Measurements from ENCODE around the gene TJP3. TPM values are rescaled to one million over a fixed set of nuclear protein-coding genes. Genes with fewer than 3 reads are reported as not detected.

Gene TJP3
- total RNA-seq, 2 experiments from 2014 or later, result 8.2 to 9.0 TPM

DNA sequence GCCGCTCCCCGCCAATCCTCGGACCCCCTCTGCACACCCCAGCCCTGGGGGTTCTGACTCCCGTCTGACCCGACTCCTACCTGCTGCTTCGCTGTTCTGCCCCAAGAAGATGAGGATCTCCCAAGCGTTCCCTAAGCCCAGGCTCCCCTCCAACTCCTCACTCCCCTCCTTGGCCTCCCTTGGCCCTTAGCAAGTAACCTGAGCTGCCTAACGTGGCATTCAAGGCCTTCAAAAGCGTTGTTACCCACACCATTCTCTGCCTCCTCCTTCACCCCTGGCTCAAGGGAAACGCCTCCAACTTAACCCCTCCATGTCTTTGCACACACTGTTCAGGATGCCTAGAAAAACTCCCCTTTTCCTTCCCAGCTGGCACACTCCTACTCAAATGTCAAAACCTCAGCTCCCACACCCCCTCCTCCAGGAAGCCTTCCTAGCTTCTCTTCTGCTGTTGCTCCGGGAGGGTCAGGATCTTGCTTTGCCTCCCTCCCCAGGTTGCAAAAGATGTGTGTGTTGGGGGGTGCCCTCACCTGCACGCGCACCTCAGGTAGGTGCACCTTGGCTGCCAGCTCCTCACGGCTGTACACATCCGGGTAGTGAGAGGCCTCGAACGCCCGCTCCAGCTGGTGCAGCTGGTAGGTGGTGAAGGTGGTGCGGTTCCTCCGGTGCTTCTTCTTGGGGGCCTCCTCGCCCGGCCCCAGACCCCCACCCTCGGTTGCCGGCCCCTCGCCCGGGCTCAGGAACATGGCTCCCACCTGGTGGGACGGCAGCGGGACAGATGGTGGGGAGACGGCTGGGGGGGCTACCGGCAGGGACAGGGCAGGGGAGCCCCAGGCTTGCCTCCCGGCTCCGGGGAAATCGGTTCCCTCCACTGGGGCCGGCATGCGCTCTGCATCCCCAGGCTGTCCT is 63.1 kb downstream of the TJP3 start:
- POLR2A ChIA-PET, result no interaction called here
- Histone ChIP-seq H3K27me3 (ENCODE audit: control insufficient read depth in 1 of 2, insufficient read depth in 2 of 2, low read length in 2 of 2) (no peaks in the 10 kb centered on the region), H3K27ac (ENCODE audit: low read depth in 1 of 2, low read length in 2 of 2) (no peak overlapping the region), H3K9me3 (ENCODE audit: control insufficient read depth in 1 of 2, insufficient read depth in 1 of 2, low read length in 2 of 2) (no peaks in the 10 kb centered on the region), H3K36me3 (ENCODE audit: insufficient read depth, low read length) (peaks cover 29% of the 10 kb centered on the region), H3K4me1 (ENCODE audit: insufficient read depth, low read length) (peaks cover 10% of the 10 kb centered on the region), H3K4me3 (ENCODE audit: low read length) (no peak overlapping the region)
- Mint-ChIP-seq H3K9me3 (no peaks in the 10 kb centered on the region), H3K27ac (no peak overlapping the region), H3K27me3 (no peaks in the 10 kb centered on the region), H3K4me1 (ENCODE audit: low read depth) (peaks cover 5% of the 10 kb centered on the region), H3K4me3 (no peak overlapping the region), H3K36me3 (ENCODE audit: low read depth) (peaks cover 29% of the 10 kb centered on the region)
- intact Hi-C loops (cut with DNase I, micrococcal nuclease), result no loop called here
- DNase-seq, result peak in 1 of 14 experiments; percentile 21
- CTCF ChIA-PET, result no interaction called here
- ATAC-seq (ENCODE audit: poor library complexity), result no peak
- TF ChIP-seq, protein P1, sequence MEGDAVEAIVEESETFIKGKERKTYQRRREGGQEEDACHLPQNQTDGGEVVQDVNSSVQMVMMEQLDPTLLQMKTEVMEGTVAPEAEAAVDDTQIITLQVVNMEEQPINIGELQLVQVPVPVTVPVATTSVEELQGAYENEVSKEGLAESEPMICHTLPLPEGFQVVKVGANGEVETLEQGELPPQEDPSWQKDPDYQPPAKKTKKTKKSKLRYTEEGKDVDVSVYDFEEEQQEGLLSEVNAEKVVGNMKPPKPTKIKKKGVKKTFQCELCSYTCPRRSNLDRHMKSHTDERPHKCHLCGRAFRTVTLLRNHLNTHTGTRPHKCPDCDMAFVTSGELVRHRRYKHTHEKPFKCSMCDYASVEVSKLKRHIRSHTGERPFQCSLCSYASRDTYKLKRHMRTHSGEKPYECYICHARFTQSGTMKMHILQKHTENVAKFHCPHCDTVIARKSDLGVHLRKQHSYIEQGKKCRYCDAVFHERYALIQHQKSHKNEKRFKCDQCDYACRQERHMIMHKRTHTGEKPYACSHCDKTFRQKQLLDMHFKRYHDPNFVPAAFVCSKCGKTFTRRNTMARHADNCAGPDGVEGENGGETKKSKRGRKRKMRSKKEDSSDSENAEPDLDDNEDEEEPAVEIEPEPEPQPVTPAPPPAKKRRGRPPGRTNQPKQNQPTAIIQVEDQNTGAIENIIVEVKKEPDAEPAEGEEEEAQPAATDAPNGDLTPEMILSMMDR (IDR thresholded peaks at IDR 0.05), result no peak

DNA sequence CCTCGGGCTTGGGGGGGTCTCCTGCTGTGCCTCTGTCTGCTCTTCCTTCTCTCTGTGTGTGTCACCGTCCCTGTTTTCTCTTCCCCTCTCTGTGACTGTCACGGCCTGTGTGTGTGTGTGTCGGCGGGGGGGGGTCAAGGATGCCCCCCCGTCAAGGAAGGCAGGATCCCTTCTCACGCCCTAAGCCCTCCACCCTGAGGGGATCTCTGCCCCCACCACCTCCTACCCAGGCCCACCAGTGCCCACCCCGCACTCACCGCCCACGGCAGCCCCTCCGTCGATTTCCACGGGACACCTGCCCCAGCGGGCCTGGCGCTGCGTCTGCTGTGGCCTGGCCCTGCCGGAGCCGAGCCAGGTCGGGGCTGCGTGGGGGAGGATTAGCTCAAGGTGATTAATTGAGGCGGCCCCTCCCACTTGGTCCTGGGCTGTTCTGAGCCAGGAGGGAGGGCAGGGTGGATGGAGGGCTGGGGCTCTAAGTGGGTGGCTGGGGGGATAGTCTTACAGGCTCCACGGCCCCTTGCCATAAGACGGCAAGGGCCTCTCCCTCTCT is 63.8 kb downstream of the TJP3 start, which contains the start of gene RAX2:
RAX2 (minus strand) TSS at position 323 of the 550 bp plus-strand sequence. CDS start 486 bp downstream, outside the sequence.
- peak in 1 of 14 experiments; percentile 21 for DNase-seq
- Mint-ChIP-seq H3K4me1 (ENCODE audit: low read depth) (no peaks in the 10 kb centered on the region), H3K36me3 (ENCODE audit: low read depth) (peaks cover 23% of the 10 kb centered on the region), H3K9me3 (no peaks in the 10 kb centered on the region), H3K27me3 (no peaks in the 10 kb centered on the region), H3K27ac (no peak within 1 kb of the TSS), H3K4me3 (no peak within 1 kb of the TSS)
- ChIA-PET POLR2A (no interaction called here), CTCF (no interaction called here)
- intact Hi-C loops (cut with DNase I, micrococcal nuclease), result no loop called here
- H3K4me3 ChIP-seq (ENCODE audit: low read length), result no peak within 1 kb of the TSS
- TF ChIP-seq, protein P1 (IDR thresholded peaks at IDR 0.05), result no peak
- H3K4me1 ChIP-seq (ENCODE audit: insufficient read depth, low read length), result peaks cover 3% of the 10 kb centered on the region
- peaks cover 22% of the 10 kb centered on the region for H3K36me3 ChIP-seq (ENCODE audit: insufficient read depth, low read length)
- no peaks in the 10 kb centered on the region for H3K27me3 ChIP-seq (ENCODE audit: control insufficient read depth in 1 of 2, insufficient read depth in 2 of 2, low read length in 2 of 2)
- no peaks in the 10 kb centered on the region for H3K9me3 ChIP-seq (ENCODE audit: control insufficient read depth in 1 of 2, insufficient read depth in 1 of 2, low read length in 2 of 2)
- no peak for ATAC-seq (ENCODE audit: poor library complexity)
- H3K27ac ChIP-seq (ENCODE audit: low read depth in 1 of 2, low read length in 2 of 2), result no peak within 1 kb of the TSS

DNA sequence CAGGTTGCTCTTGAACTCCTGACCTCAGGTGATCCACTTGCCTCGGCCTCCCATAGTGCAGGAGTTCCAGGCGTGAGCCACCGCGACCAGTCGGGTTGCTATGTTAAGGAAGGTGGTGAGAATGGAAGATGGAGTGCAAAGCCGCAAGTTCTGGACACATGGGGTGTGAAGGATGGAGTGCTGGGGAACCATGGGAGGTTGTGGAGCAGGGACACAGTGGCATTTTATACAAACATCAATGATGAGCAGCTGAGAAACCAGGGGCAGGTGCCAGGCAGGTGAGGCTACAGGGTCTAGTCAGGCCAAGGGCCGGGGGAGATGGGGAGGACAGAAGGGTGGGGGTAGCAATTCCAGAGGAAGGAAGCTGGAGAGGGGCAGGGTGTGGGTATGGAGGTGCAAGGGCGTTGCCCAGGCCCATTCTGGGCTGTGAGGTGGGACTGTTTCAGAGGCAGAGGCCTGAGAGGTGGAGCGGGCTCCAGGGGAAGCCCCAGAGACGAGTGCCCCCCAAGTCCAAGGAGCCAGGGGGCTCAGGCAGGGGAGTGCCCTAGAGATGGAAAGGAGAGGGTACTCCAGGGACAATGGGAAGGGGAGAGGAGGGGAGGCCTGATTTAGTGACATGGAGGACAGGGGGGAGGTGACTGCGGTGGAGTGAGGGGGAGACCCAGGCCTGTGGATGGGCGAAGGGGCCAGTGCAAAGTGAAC is 65.8 kb downstream of the TJP3 start:
- ChIA-PET CTCF (no interaction called here), POLR2A (interaction anchor here (0.9 kb wide), 1 partner anchor 11 kb away, joined by 3 read pairs; the partner anchor contains the start of gene MRPL54)
- Histone ChIP-seq H3K4me1 (ENCODE audit: insufficient read depth, low read length) (no peaks in the 10 kb centered on the region), H3K36me3 (ENCODE audit: insufficient read depth, low read length) (peaks cover 4% of the 10 kb centered on the region), H3K4me3 (ENCODE audit: low read length) (no peak overlapping the region), H3K27ac (ENCODE audit: low read depth in 1 of 2, low read length in 2 of 2) (no peak overlapping the region), H3K27me3 (ENCODE audit: control insufficient read depth in 1 of 2, insufficient read depth in 2 of 2, low read length in 2 of 2) (no peaks in the 10 kb centered on the region), H3K9me3 (ENCODE audit: control insufficient read depth in 1 of 2, insufficient read depth in 1 of 2, low read length in 2 of 2) (peaks cover 0 to 5% of the 10 kb centered on the region in 2 experiments)
- Mint-ChIP-seq H3K4me1 (ENCODE audit: low read depth) (no peaks in the 10 kb centered on the region), H3K9me3 (no peaks in the 10 kb centered on the region), H3K4me3 (no peak overlapping the region), H3K27me3 (no peaks in the 10 kb centered on the region), H3K27ac (no peak overlapping the region), H3K36me3 (ENCODE audit: low read depth) (peaks cover 13% of the 10 kb centered on the region)
- TF ChIP-seq, protein P1 (IDR thresholded peaks at IDR 0.05), result no peak
- no peak for ATAC-seq (ENCODE audit: poor library complexity)
- no peak for DNase-seq
- intact Hi-C loops (cut with DNase I, micrococcal nuclease), result no loop called here

Measured in CD4-positive, alpha-beta T cell (primary cell).